ENCODE measurements around the gene CFAP99.

GRCh38 chr4:2427383-2428334 is 8.9 kb downstream of the CFAP99 start:
- TF ChIP-seq CTCF (IDR thresholded peaks at IDR 0.05) (no peak), EZH2 (IDR thresholded peaks at IDR 0.05; ENCODE audit: borderline replicate concordance, insufficient read depth, low read depth, low read length, poor library complexity, severe bottlenecking) (no peak)

Data from B cell (primary cell).